OCI-LY3 (cell line): Measurements from ENCODE around the gene ACTA2.
A peak's percentile ranks its signal among the peaks of the same experiment; 100 is the strongest.

Experiments used
- H2AFZ ChIP-seq: fragments of 200-600, 300-600 bp; shearing (Covaris generic); 2 replicates; pipeline ENCODE4 v1.6.0; 2014; ENCODE audit warnings: antibody characterized with exemption, low read depth, low read length
- H3K27ac ChIP-seq: fragments of 200-600, 300-600 bp; sonication (generic); 2 replicates; pipeline ENCODE4 v1.5.1; 2014; ENCODE audit warnings: mild to moderate bottlenecking, low read length, moderate library complexity, mixed read lengths
- H3K27me3 ChIP-seq: fragments of 200-600, 300-600 bp; sonication (generic); 2 replicates; pipeline ENCODE4 v1.6.1; 2014; ENCODE audit warnings: low read depth, low read length, mixed read lengths
- H3K36me3 ChIP-seq: fragments of 200-600, 300-600 bp; sonication (generic); replicated peaks from 2 replicates; pipeline ENCODE3; 2014; ENCODE audit warnings: low read depth, low read length, mixed read lengths
- H3K4me1 ChIP-seq: fragments of 300-600, 200-600 bp; sonication (generic); 2 replicates; pipeline ENCODE4 v1.6.1; 2014; ENCODE audit warnings: low read length, mixed read lengths
- H3K4me2 ChIP-seq: fragments of 200-600, 300-600 bp; sonication (generic); 2 replicates; pipeline ENCODE4 v1.6.1; 2014; ENCODE audit warnings: low read length, mixed read lengths
- H3K4me3 ChIP-seq: fragments of 300-600, 200-600 bp; sonication (generic); 2 replicates; pipeline ENCODE4 v1.5.1; 2014; ENCODE audit warnings: antibody characterized with exemption, mild to moderate bottlenecking, low read length, moderate library complexity
- H3K79me2 ChIP-seq: fragments of 300-600, 200-600 bp; shearing (Covaris generic); 2 replicates; pipeline ENCODE4 v1.6.1; 2014; ENCODE audit warnings: mild to moderate bottlenecking, low read length, mixed read lengths
- H3K9ac ChIP-seq: fragments of 300-600, 200-600 bp; shearing (Covaris generic); 2 replicates; pipeline ENCODE4 v1.6.0; 2014; ENCODE audit warnings: mild to moderate bottlenecking, low read length, moderate library complexity
- H3K9me3 ChIP-seq: fragments of 200-600, 300-600 bp; shearing (Covaris generic); 2 replicates; pipeline ENCODE4 v1.6.1; 2014; ENCODE audit warnings: low read length, mixed read lengths; ENCODE audit not compliant: insufficient read depth
- H4K20me1 ChIP-seq: fragments of 200-600, 300-600 bp; sonication (generic); 2 replicates; pipeline ENCODE4 v1.6.1; 2016; ENCODE audit warnings: low read length, mixed read lengths; ENCODE audit not compliant: insufficient read depth
- EZH2phosphoT487 ChIP-seq: fragments of 200-600 bp; shearing (Covaris generic); IDR thresholded peaks from 2 replicates; pipeline ENCODE4 v1.6.1; 2018; ENCODE audit warnings: antibody characterized with exemption, mixed run types, low read depth
- TF ChIP-seq, protein P1 (sequence below): fragments of 200-600, 300-600 bp; sonication (generic); IDR thresholded peaks from 2 replicates; pipeline ENCODE4 v1.5.1; 2014; ENCODE audit warnings: antibody characterized with exemption, low read length, low read depth

The ACTA2 gene

DNA sequence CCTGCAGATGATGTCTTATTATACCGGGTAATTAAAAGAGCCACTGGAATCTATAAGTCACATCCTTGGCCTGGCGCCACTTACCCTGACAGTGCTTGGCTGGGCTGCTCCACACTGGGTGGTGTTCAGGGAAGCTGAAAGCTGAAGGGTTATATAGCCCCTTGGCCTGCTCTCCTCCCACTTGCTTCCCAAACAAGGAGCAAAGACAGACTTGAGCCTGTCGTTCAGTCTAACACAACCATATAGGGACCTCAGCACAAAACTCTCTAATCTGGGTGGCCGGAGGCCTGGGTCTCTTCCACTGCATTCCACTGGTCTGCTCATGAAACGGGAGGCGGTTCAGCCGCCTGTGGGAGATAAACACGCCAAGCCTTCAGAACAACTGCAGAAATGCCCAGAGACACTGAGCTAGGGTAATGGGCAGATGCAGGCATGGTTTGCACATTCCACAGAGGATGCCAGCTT lies at the start of gene ACTA2:
Gene ACTA2 (minus strand): TSS at position 127 of the 465 bp plus-strand sequence. CDS start 3,843 bp downstream, outside the sequence.
- TF ChIP-seq, protein P1, sequence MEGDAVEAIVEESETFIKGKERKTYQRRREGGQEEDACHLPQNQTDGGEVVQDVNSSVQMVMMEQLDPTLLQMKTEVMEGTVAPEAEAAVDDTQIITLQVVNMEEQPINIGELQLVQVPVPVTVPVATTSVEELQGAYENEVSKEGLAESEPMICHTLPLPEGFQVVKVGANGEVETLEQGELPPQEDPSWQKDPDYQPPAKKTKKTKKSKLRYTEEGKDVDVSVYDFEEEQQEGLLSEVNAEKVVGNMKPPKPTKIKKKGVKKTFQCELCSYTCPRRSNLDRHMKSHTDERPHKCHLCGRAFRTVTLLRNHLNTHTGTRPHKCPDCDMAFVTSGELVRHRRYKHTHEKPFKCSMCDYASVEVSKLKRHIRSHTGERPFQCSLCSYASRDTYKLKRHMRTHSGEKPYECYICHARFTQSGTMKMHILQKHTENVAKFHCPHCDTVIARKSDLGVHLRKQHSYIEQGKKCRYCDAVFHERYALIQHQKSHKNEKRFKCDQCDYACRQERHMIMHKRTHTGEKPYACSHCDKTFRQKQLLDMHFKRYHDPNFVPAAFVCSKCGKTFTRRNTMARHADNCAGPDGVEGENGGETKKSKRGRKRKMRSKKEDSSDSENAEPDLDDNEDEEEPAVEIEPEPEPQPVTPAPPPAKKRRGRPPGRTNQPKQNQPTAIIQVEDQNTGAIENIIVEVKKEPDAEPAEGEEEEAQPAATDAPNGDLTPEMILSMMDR, result no peak
- Histone ChIP-seq H3K4me3 (peak within 1 kb of the TSS; percentile 43; the same call in 1 of the 2 replicates), H4K20me1 (no peaks in the 10 kb centered on the region), H3K36me3 (no peaks in the 10 kb centered on the region), H3K4me2 (peak within 1 kb of the TSS; percentile 64), H3K79me2 (no peaks in the 10 kb centered on the region), H3K9ac (peak within 1 kb of the TSS; percentile 32; the same call in 1 of the 2 replicates), H3K27me3 (no peaks in the 10 kb centered on the region), H3K27ac (peak within 1 kb of the TSS; percentile 67; the same call in 1 of the 2 replicates), H3K4me1 (peaks cover 30% of the 10 kb centered on the region), H2AFZ (0 out of 2 replicates have a peak within 1 kb of the TSS, but pooled peaks have one; percentile 44), H3K9me3 (no peaks in the 10 kb centered on the region)

DNA sequence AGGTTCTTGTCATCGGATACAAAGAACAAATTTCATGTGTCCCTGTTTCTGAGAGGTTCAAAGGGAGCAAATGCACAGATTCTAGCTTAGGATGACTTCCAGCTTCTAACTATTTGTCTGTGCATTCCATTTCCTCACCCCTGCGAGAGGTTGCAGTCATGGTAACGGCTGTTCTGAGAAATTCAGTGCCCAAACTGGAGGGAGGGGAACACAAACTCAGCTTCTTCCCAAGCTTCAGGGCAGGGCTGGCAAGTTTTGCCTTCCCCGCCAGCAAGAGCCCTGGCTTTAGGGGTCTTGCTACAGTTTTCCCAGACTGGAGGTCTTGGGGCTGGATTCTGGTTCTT lies 49.1 kb upstream of the ACTA2 start:
- Histone ChIP-seq H3K4me1 (peaks cover 67% of the 10 kb centered on the region), H3K27ac (peak overlapping the region; percentile 49), H4K20me1 (no peaks in the 10 kb centered on the region), H3K27me3 (no peaks in the 10 kb centered on the region), H2AFZ (no peak overlapping the region), H3K79me2 (peaks cover 21% of the 10 kb centered on the region), H3K4me2 (peak overlapping the region; percentile 79), H3K9me3 (no peaks in the 10 kb centered on the region), H3K36me3 (no peaks in the 10 kb centered on the region), H3K4me3 (no peak overlapping the region), H3K9ac (no peak overlapping the region)
- no peak for TF ChIP-seq EZH2phosphoT487
- TF ChIP-seq, protein P1, result no peak

DNA sequence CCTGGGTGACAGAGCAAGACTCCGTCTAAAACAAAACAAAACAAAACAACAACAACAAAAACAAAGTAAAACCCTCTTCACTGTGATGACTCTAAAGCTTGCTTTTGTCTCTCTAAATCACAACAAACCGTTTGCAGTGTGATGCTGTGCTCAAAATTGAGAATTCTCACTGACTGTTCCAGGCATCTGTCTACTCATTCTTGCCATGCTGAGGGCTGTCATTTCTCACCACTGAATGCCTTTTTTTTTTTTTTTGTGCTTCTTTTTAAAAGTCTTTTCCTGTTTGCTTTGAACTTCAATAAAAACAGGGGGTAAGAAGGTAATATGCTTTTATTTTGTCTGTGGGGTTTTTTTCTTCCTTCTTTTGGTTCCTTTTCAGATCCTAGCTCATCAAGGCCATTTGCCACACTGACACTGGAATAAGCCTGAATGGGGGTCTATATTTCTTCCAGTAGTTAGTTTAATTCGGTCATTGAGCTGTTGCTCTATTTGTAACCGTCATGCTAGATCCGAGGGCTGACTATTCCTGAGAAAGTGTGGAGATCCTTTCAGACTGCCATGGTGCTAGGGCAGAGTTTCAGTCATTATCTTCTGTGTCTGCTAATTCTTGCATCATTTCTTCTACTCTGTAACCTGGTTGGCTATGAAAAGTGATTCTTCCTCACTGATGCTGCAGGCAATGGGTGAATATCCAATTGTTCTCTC lies 48.6 kb upstream of the ACTA2 start:
- H3K79me2 ChIP-seq, result peaks cover 25% of the 10 kb centered on the region
- H2AFZ ChIP-seq, result no peak overlapping the region
- H3K27me3 ChIP-seq, result no peaks in the 10 kb centered on the region
- peak overlapping the region; percentile 59 for H3K4me3 ChIP-seq
- no peaks in the 10 kb centered on the region for H4K20me1 ChIP-seq
- H3K4me1 ChIP-seq, result peaks cover 72% of the 10 kb centered on the region
- TF ChIP-seq EZH2phosphoT487, result no peak
- TF ChIP-seq, protein P1, result no peak
- no peaks in the 10 kb centered on the region for H3K9me3 ChIP-seq
- peak overlapping the region; percentile 49 for H3K27ac ChIP-seq
- no peaks in the 10 kb centered on the region for H3K36me3 ChIP-seq
- H3K4me2 ChIP-seq, result peak overlapping the region; percentile 79
- H3K9ac ChIP-seq, result peak overlapping the region; percentile 37; the same call in 1 of the 2 replicates

DNA sequence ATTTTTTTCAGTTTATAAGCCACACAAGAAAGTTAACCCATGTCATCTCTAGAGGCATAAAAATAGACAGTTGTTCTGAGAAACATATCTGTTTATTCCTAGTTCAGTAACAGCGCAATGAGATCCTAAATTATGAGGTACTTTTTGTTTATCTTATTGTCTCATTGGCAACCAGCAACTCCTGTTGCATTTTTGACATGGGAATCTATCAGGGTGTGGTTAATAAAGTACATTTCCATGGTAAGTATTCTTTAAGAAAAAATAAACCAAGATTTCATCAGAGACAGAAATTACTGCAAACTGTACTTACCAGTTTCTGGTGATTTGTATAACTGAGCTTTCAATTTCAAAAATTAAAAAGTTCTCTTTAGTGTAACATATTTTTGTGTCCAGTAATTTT lies 47.1 kb upstream of the ACTA2 start:
- Histone ChIP-seq H3K4me1 (peaks cover 85% of the 10 kb centered on the region), H3K36me3 (no peaks in the 10 kb centered on the region), H3K27ac (peak overlapping the region; percentile 49), H3K9ac (peak overlapping the region; percentile 34), H3K27me3 (no peaks in the 10 kb centered on the region), H3K9me3 (no peaks in the 10 kb centered on the region), H3K4me3 (peak overlapping the region; percentile 59), H2AFZ (no peak overlapping the region), H3K4me2 (peak overlapping the region; percentile 79), H3K79me2 (peaks cover 36% of the 10 kb centered on the region), H4K20me1 (no peaks in the 10 kb centered on the region)
- TF ChIP-seq, protein P1, result no peak
- no peak for TF ChIP-seq EZH2phosphoT487
